ENCODE measurements around the gene CACNG1. TPM values are rescaled to one million over a fixed set of nuclear protein-coding genes. Genes with fewer than 3 reads are reported as not detected.

The CACNG1 gene
- total RNA-seq, 1 experiment from 2014 or later: not detected

DNA sequence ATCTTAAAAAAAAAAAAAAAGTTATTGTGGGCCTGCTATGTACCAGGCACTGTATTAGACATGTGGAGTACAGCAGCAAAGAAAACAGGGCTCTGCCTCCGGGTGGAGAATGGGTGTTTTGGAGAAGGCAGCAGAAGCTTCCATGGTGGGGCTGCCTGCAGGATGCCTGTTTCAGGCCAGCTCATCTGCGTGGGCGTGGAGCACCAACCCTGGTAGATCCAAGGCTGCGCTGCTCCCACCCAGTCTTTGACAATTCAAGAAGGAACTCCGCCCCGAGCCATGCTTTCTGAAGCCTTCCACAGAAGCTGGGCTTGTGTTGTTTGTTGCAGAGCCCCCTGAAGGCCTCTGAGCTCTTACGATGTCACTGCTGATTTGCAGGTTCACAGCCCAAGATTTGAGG, 23.2 kb upstream of the CACNG1 start:
- CTCF ChIA-PET: interaction anchor here (0.7 kb wide), 2 partner anchors 10 to 315 kb away, joined by 3 to 4 read pairs; no protein-coding TSS in a partner anchor
- Mint-ChIP-seq H3K27me3 (ENCODE audit: unreplicated experiment) (no peaks in the 10 kb centered on the region), H3K36me3 (ENCODE audit: insufficient read depth, unreplicated experiment) (no peaks in the 10 kb centered on the region), H3K4me1 (ENCODE audit: low read depth, unreplicated experiment) (no peaks in the 10 kb centered on the region), H3K4me3 (ENCODE audit: low read depth, unreplicated experiment) (no peak overlapping the region), H3K27ac (ENCODE audit: unreplicated experiment) (no peak overlapping the region), H3K9me3 (ENCODE audit: low read depth, unreplicated experiment) (no peaks in the 10 kb centered on the region)
- TF ChIP-seq, protein P1, sequence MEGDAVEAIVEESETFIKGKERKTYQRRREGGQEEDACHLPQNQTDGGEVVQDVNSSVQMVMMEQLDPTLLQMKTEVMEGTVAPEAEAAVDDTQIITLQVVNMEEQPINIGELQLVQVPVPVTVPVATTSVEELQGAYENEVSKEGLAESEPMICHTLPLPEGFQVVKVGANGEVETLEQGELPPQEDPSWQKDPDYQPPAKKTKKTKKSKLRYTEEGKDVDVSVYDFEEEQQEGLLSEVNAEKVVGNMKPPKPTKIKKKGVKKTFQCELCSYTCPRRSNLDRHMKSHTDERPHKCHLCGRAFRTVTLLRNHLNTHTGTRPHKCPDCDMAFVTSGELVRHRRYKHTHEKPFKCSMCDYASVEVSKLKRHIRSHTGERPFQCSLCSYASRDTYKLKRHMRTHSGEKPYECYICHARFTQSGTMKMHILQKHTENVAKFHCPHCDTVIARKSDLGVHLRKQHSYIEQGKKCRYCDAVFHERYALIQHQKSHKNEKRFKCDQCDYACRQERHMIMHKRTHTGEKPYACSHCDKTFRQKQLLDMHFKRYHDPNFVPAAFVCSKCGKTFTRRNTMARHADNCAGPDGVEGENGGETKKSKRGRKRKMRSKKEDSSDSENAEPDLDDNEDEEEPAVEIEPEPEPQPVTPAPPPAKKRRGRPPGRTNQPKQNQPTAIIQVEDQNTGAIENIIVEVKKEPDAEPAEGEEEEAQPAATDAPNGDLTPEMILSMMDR (IDR thresholded peaks at IDR 0.05; ENCODE audit: unreplicated experiment): no peak
- DNase-seq: no peak
- no TSS peak for BruUV-seq (replicated peaks)
- intact Hi-C loops (cut with micrococcal nuclease; ENCODE audit: unreplicated experiment): no loop called here

DNA sequence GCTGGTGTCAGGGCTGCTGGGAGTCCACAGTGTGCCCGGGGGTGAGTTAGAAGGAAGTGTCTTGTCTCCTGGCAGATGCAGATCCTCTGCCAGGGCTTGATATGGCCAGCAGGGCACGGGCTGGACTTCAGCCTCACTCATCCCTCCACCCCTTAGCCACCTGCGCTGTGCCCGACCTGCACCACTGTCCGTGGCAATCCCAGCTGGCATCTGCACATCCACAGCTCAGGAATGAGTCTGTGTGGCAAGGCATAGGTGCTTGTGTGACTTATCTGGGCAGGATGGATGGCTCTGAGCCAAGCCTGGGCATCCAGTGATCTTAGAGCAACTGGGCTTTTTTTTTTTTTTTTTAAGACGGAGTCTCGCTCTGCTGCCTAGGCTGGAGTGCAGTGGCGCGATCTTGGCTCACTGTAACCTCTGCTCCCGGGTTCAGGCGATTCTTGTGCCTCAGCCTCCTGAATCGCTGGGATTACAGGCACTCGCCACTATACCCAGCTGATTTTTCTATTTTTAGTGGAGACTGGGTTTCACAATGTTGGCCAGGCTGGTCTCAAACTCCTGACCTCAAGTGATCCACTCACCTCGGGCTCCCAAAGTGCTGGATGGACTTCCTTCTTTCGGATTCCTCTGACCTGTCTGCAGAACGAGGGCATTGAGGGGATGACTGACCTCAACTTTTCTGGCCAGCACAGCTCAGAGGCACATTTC, 22.5 kb upstream of the CACNG1 start:
- Mint-ChIP-seq H3K4me1 (ENCODE audit: low read depth, unreplicated experiment) (no peaks in the 10 kb centered on the region), H3K27ac (ENCODE audit: unreplicated experiment) (no peak overlapping the region), H3K9me3 (ENCODE audit: low read depth, unreplicated experiment) (no peaks in the 10 kb centered on the region), H3K27me3 (ENCODE audit: unreplicated experiment) (no peaks in the 10 kb centered on the region), H3K36me3 (ENCODE audit: insufficient read depth, unreplicated experiment) (no peaks in the 10 kb centered on the region), H3K4me3 (ENCODE audit: low read depth, unreplicated experiment) (no peak overlapping the region)
- CTCF ChIA-PET: interaction anchor here (0.7 kb wide), 2 partner anchors 9 to 315 kb away, joined by 3 to 4 read pairs; no protein-coding TSS in a partner anchor
- no peak for DNase-seq
- BruUV-seq (replicated peaks): no TSS peak
- TF ChIP-seq, protein P1 (IDR thresholded peaks at IDR 0.05; ENCODE audit: unreplicated experiment): no peak
- intact Hi-C loops (cut with micrococcal nuclease; ENCODE audit: unreplicated experiment): no loop called here

DNA sequence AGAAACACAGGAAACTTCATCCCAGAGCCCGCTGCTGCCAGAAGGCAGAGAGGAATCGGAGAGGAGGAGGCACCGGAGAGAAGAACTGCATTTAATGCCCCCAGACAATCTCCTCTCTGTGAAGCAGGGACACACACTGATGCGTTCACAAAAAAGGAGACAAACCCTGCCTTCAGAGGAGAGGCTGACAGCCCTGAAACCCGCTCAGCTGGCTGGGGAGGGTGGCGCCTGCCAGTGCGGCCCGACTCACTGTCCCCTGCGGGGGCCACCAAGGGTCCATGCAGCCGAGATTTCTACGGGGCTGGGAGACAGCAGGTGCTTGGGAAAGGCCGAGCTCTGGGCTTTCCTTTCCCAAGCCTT, 21.9 kb upstream of the CACNG1 start:
- CTCF ChIA-PET: no interaction called here
- no peaks in the 10 kb centered on the region for H3K36me3 Mint-ChIP-seq (ENCODE audit: insufficient read depth, unreplicated experiment)
- intact Hi-C loops (cut with micrococcal nuclease; ENCODE audit: unreplicated experiment): no loop called here
- DNase-seq: no peak
- no TSS peak for BruUV-seq (replicated peaks)
- H3K27ac Mint-ChIP-seq (ENCODE audit: unreplicated experiment): no peak overlapping the region
- H3K4me3 Mint-ChIP-seq (ENCODE audit: low read depth, unreplicated experiment): no peak overlapping the region
- H3K9me3 Mint-ChIP-seq (ENCODE audit: low read depth, unreplicated experiment): no peaks in the 10 kb centered on the region
- H3K4me1 Mint-ChIP-seq (ENCODE audit: low read depth, unreplicated experiment): no peaks in the 10 kb centered on the region
- TF ChIP-seq, protein P1 (IDR thresholded peaks at IDR 0.05; ENCODE audit: unreplicated experiment): no peak
- no peaks in the 10 kb centered on the region for H3K27me3 Mint-ChIP-seq (ENCODE audit: unreplicated experiment)

DNA sequence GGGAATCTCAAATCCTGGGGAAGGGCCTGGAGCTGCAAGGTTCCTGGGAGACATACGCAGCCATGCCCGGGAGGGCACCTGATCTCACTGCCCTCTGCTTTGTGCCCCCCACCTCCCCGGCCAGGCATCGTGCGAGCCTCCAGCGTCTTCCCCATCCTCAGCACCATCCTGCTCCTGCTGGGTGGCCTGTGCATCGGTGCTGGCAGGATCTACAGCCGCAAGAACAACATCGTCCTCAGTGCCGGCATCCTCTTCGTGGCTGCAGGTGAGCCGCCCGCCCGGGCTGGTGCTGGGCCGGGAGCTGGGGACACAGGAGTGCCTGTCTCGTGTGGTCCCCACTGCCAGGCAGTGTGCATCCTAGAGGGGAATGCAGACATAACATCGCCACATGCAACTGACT, 19.6 kb upstream of the CACNG1 start:
- Mint-ChIP-seq H3K9me3 (ENCODE audit: low read depth, unreplicated experiment) (no peaks in the 10 kb centered on the region), H3K27me3 (ENCODE audit: unreplicated experiment) (no peaks in the 10 kb centered on the region), H3K27ac (ENCODE audit: unreplicated experiment) (no peak overlapping the region), H3K4me1 (ENCODE audit: low read depth, unreplicated experiment) (no peaks in the 10 kb centered on the region), H3K36me3 (ENCODE audit: insufficient read depth, unreplicated experiment) (no peaks in the 10 kb centered on the region), H3K4me3 (ENCODE audit: low read depth, unreplicated experiment) (no peak overlapping the region)
- CTCF ChIA-PET: no interaction called here
- no peak for DNase-seq
- BruUV-seq (replicated peaks): no TSS peak
- TF ChIP-seq, protein P1 (IDR thresholded peaks at IDR 0.05; ENCODE audit: unreplicated experiment): no peak
- intact Hi-C loops (cut with micrococcal nuclease; ENCODE audit: unreplicated experiment): no loop called here
